ENCODE results near the gene FGFR3. TPM values are rescaled to one million over a fixed set of nuclear protein-coding genes. Genes with fewer than 3 reads are reported as not detected.

FGFR3 gene
- total RNA-seq, 4 donors from 2014 or later = 1.2 to 2.0 (median 1.6) TPM

DNA sequence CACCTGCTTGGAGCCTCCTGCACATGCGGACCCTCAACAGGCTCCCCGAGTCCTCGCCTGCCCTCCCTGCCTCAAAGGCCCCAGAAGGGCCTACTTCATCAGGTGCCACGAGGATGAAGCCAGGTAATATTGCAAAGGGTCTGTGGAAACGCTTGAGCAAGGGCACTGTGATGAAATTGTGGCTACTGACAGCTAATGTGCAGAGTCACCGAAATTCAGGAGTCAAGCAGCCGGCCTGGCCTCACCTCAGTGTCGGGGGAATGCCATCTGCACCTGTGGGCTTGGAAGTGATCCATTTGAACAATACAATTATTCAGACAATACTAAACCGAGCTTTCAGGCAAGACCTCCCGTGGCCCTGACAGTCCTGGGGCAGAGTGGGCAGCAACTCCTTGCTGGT, 3.1 kb upstream of the FGFR3 start:
- H3K36me3 ChIP-seq = no peaks in the 10 kb centered on the region
- H3K9me3 ChIP-seq = no peaks in the 10 kb centered on the region
- H3K27ac ChIP-seq (replicated peaks in 1 of 4) = no peak overlapping the region
- 90% methylated on average over 10 of the region's 10 CpGs for whole genome bisulfite sequencing
- H3K4me1 ChIP-seq = peaks cover 15 to 30% (median 20%) of the 10 kb centered on the region in 4 donors
- H3K27me3 ChIP-seq = peaks cover 11 to 53% (median 16%) of the 10 kb centered on the region in 4 donors
- TF ChIP-seq POLR2A (IDR thresholded peaks at IDR 0.05; ENCODE audit: low read depth) = no peak
- no peak for TF ChIP-seq POLR2AphosphoS5 (IDR thresholded peaks at IDR 0.05)
- intact Hi-C loops (cut with DNase I) = no loop called here
- no peak overlapping the region for H3K4me3 ChIP-seq
- no peak for DNase-seq (ENCODE audit: extremely low spot score)

DNA sequence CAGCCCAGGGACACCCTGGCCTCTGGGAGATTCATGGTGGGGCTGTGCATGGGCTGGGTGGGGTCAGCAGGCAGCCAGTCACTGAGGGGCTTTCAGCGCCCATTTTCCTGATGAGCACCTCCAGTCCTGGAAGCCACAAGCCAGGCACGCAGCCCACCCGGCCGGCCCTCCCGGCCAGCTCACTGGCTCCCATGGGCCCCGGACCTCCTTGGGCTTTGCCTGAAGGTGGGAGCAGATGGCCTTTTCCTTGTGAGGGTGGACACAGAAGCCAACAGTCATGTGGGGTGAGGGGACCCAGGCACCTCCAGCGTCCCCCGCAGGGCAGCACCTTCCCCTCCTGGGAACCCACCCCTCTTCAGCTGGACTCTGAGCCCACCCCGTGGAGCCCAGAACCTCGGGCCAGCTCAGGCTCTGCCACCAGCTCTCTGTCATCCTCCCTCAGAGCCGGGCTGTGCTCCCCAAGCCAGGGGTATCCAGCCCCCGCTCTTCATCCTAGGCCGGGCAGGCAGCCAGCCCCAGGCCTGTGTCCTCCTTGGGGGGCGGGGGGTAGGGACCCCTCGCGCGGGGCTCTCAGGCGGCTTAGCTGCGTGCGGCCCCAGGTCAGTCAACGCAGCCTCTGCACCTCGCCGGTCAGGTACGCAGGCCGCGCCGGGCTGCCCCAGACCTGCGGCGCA, 798 bp upstream of the FGFR3 start:
- H3K9me3 ChIP-seq = no peaks in the 10 kb centered on the region
- TF ChIP-seq, protein P1, sequence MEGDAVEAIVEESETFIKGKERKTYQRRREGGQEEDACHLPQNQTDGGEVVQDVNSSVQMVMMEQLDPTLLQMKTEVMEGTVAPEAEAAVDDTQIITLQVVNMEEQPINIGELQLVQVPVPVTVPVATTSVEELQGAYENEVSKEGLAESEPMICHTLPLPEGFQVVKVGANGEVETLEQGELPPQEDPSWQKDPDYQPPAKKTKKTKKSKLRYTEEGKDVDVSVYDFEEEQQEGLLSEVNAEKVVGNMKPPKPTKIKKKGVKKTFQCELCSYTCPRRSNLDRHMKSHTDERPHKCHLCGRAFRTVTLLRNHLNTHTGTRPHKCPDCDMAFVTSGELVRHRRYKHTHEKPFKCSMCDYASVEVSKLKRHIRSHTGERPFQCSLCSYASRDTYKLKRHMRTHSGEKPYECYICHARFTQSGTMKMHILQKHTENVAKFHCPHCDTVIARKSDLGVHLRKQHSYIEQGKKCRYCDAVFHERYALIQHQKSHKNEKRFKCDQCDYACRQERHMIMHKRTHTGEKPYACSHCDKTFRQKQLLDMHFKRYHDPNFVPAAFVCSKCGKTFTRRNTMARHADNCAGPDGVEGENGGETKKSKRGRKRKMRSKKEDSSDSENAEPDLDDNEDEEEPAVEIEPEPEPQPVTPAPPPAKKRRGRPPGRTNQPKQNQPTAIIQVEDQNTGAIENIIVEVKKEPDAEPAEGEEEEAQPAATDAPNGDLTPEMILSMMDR (IDR thresholded peaks at IDR 0.05) = no peak
- TF ChIP-seq EP300 (IDR thresholded peaks at IDR 0.05) (no peak), POLR2AphosphoS5 (IDR thresholded peaks at IDR 0.05) (no peak), POLR2A (IDR thresholded peaks at IDR 0.05; ENCODE audit: low read depth) (no peak)
- H3K27me3 ChIP-seq = peaks cover 12 to 68% (median 34%) of the 10 kb centered on the region in 4 donors
- H3K4me1 ChIP-seq = peaks cover 15 to 34% (median 28%) of the 10 kb centered on the region in 4 donors
- no peak for DNase-seq (ENCODE audit: extremely low spot score)
- peak overlapping the region in 3 of 4 donors; percentile 17 to 67 (median 34) for H3K4me3 ChIP-seq
- no peaks in the 10 kb centered on the region for H3K36me3 ChIP-seq
- H3K27ac ChIP-seq (replicated peaks in 1 of 4) = no peak overlapping the region
- WGBS = 63% methylated on average over 4 of the region's 29 CpGs
- intact Hi-C loops (cut with DNase I) = no loop called here

DNA sequence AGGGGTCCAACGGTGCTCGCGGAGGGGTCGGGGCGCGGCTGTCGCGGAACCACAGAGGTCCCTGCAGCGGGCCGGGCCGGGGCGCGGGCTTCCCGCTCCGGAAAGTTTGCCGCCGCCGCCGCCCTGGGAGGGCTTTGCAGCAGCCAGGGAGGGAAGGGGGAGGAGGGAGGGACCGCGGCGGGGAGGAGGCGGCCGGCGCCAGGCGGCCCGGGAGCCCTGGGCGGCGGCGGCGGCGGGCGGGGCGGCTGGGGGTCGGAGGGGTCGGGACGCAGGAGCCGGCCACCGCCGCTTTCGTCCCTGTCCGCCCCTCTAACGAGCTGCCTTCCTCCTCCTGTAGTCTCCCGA, 375 bp downstream of the FGFR3 start:
- H3K4me1 ChIP-seq = peaks cover 15 to 34% (median 28%) of the 10 kb centered on the region in 4 donors
- TF ChIP-seq, protein P1 (IDR thresholded peaks at IDR 0.05) = no peak
- TF ChIP-seq POLR2AphosphoS5 (IDR thresholded peaks at IDR 0.05) = no peak
- TF ChIP-seq POLR2A (IDR thresholded peaks at IDR 0.05; ENCODE audit: low read depth) = no peak
- no peak for TF ChIP-seq EP300 (IDR thresholded peaks at IDR 0.05)
- no peaks in the 10 kb centered on the region for H3K9me3 ChIP-seq
- WGBS = no CpG with 5 or more reads among the region's 44 CpGs
- H3K36me3 ChIP-seq = no peaks in the 10 kb centered on the region
- DNase-seq (ENCODE audit: extremely low spot score) = no peak
- H3K27me3 ChIP-seq = peaks cover 12 to 74% (median 37%) of the 10 kb centered on the region in 4 donors
- no peak overlapping the region for H3K27ac ChIP-seq (replicated peaks in 1 of 4)
- intact Hi-C loops (cut with DNase I) = no loop called here
- peak overlapping the region; percentile 54 to 67 (median 56) for H3K4me3 ChIP-seq

DNA sequence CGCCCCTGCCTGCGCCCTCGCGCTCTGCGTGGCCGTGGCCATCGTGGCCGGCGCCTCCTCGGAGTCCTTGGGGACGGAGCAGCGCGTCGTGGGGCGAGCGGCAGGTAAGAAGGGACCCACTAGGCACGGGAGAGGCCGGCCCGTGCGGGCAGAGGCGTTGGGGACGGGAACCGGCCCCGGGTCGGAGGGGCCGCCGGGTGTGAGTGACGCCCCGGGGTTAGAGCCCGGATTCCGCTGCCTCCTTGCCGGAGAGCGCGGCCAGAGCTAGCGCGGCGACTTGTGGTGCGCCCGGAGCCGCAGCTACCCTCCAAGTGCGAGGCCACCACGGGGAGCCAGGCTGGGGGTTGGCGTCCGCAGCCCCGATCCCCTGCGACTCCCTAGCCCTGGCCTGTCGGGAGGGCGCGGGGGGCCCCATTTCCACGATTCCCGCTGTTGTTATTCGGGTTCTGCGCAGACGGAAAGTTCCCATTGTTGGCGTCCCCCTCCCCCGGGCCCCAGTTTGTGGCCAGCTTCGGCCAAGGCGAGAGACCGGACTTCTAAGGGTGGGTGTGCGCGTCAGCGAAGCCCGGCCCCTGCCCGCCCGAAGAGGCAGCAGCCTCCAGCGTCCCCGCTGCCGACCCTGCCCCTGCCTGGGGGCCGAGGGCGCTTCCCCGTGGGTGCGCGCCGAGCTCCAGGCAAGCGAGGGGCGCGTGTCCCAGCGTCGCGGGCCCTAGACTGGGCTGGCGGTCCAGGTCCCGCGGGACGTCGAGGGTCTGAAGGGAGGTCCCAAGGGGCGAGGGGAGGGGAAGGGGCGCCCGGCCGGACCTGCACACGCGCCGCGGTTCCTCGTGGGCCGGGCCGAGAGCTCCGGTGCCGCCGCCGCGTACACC, 1.1 kb downstream of the FGFR3 start:
- no peak for DNase-seq (ENCODE audit: extremely low spot score)
- Histone ChIP-seq H3K27ac (replicated peaks in 1 of 4) (no peak overlapping the region), H3K4me1 (peaks cover 15 to 34% (median 28%) of the 10 kb centered on the region in 4 donors), H3K27me3 (peaks cover 12 to 81% (median 37%) of the 10 kb centered on the region in 4 donors), H3K36me3 (no peaks in the 10 kb centered on the region), H3K9me3 (no peaks in the 10 kb centered on the region), H3K4me3 (peak overlapping the region; percentile 54 to 67 (median 56))
- no peak for TF ChIP-seq EP300 (IDR thresholded peaks at IDR 0.05)
- TF ChIP-seq POLR2A (IDR thresholded peaks at IDR 0.05; ENCODE audit: low read depth) = no peak
- TF ChIP-seq, protein P1 (IDR thresholded peaks at IDR 0.05) = no peak
- TF ChIP-seq POLR2AphosphoS5 (IDR thresholded peaks at IDR 0.05) = no peak
- intact Hi-C loops (cut with DNase I) = no loop called here
- WGBS = under 1% methylated on average over 29 of the region's 101 CpGs

DNA sequence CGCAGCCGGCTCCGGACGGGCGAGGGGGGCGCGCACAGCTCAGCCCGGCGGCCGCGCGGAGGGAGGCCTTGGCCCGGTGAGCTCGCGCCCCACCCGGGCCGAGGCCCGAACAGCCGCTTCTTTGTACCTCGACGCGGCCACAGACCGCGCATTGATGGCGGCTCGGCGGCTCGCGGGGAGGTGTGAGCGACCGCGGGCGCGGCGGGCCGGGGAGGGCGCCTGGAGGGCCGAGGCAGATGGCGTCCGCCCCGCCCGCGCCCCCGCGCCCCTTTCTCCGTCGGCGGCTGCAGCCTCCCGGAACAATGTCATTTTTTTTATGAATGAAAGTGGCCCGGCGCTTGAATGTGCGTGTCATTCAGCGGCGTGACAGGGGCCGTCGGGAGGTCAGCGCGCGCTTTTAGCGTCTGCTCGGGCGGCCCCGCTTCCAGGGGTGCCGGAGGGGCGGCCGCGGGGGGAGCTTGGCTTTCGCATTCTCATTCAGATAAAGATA, 1.8 kb downstream of the FGFR3 start:
- peak overlapping the region; percentile 54 to 67 (median 56) for H3K4me3 ChIP-seq
- H3K27ac ChIP-seq (replicated peaks in 1 of 4) = no peak overlapping the region
- intact Hi-C loops (cut with DNase I) = no loop called here
- H3K4me1 ChIP-seq = peaks cover 15 to 34% (median 28%) of the 10 kb centered on the region in 4 donors
- no peaks in the 10 kb centered on the region for H3K9me3 ChIP-seq
- H3K27me3 ChIP-seq = peaks cover 12 to 84% (median 37%) of the 10 kb centered on the region in 4 donors
- no peaks in the 10 kb centered on the region for H3K36me3 ChIP-seq
- no peak for DNase-seq (ENCODE audit: extremely low spot score)
- TF ChIP-seq POLR2A (IDR thresholded peaks at IDR 0.05; ENCODE audit: low read depth) = no peak
- no CpG with 5 or more reads among the region's 68 CpGs for WGBS

Measured in esophagus muscularis mucosa (tissue), 4 donors.